Kidney epithelial cell (primary cell): ENCODE data around the gene CDK11B. TPM values are rescaled to one million over a fixed set of nuclear protein-coding genes. Genes with fewer than 3 reads are reported as not detected.

ENCODE experiments used
- DNase-seq: peaks from one replicate; pipeline ENCODE4 v3.0.0-alpha.2; 2010; ENCODE audit warnings: low read depth
- H3K27me3 ChIP-seq: 2 replicates; pipeline ENCODE4 v1.6.0; 2011; ENCODE audit warnings: low read length; ENCODE audit not compliant: control insufficient read depth, insufficient read depth
- H3K36me3 ChIP-seq: 2 replicates; pipeline ENCODE4 v1.5.1; 2011; ENCODE audit warnings: low read length; ENCODE audit not compliant: control insufficient read depth, insufficient read depth
- H3K4me3 ChIP-seq: 2 replicates; pipeline ENCODE4 v1.5.1; 2011; ENCODE audit warnings: low read depth, mild to moderate bottlenecking, control low read depth, low read length
- total RNA-seq: library from RNA; depleted of rRNA; stranded (reverse); fragments of >200 nt; gene quantifications from 2 replicates; pipeline ENCODE4 v1.2.3, GENCODE V29; 2015
- TF ChIP-seq, protein P1 (sequence below): IDR thresholded peaks from 2 replicates; pipeline ENCODE4 v1.5.1; 2011; ENCODE audit warnings: mild to moderate bottlenecking, moderate library complexity, low read length, control low read depth, inconsistent platforms; ENCODE audit not compliant: insufficient read depth, poor library complexity, severe bottlenecking

Gene CDK11B
- total RNA-seq, 1 donor from 2014 or later: 27.0 TPM

DNA sequence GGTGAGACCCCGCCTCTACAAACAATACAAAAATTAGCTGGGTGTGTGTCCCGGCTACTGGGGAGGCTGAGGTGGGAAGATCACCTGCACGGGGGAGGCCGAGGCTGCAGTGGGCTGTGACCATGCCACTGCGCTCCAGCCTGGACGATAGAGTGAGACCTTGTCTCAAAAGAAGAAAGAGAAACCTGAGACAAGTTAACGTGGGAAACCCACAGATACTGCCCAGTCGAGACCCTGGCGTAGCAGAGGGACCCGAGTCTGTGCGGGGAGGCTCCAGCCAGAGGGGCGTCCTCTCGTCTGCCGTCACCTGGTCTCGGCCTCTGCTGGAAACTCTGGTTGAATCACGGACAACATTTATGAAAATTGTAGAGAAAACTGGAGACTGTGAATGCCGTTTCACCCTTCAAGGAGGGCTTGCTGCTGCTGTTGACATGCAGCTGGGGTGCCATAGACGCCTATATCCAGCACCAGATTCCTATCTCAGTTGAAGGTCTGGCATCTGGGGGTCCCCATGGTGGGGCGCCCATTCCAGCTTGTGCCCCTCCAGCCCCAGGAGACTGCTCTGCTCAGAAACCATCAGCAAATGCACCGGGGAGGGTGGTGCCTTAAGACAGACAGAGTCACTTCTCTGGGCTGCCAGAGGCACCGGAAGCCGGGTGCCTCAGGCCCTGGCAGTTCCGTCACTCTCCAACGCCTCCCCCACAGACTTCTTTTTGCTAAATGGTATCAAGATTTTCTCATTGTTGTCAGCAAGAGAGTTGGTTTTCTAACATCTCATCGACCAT, 13.6 kb upstream of the CDK11B start:
- DNase-seq: no peak
- Histone ChIP-seq H3K36me3 (no peaks in the 10 kb centered on the region), H3K27me3 (no peaks in the 10 kb centered on the region), H3K4me3 (no peak overlapping the region)
- TF ChIP-seq, protein P1, sequence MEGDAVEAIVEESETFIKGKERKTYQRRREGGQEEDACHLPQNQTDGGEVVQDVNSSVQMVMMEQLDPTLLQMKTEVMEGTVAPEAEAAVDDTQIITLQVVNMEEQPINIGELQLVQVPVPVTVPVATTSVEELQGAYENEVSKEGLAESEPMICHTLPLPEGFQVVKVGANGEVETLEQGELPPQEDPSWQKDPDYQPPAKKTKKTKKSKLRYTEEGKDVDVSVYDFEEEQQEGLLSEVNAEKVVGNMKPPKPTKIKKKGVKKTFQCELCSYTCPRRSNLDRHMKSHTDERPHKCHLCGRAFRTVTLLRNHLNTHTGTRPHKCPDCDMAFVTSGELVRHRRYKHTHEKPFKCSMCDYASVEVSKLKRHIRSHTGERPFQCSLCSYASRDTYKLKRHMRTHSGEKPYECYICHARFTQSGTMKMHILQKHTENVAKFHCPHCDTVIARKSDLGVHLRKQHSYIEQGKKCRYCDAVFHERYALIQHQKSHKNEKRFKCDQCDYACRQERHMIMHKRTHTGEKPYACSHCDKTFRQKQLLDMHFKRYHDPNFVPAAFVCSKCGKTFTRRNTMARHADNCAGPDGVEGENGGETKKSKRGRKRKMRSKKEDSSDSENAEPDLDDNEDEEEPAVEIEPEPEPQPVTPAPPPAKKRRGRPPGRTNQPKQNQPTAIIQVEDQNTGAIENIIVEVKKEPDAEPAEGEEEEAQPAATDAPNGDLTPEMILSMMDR: no peak

DNA sequence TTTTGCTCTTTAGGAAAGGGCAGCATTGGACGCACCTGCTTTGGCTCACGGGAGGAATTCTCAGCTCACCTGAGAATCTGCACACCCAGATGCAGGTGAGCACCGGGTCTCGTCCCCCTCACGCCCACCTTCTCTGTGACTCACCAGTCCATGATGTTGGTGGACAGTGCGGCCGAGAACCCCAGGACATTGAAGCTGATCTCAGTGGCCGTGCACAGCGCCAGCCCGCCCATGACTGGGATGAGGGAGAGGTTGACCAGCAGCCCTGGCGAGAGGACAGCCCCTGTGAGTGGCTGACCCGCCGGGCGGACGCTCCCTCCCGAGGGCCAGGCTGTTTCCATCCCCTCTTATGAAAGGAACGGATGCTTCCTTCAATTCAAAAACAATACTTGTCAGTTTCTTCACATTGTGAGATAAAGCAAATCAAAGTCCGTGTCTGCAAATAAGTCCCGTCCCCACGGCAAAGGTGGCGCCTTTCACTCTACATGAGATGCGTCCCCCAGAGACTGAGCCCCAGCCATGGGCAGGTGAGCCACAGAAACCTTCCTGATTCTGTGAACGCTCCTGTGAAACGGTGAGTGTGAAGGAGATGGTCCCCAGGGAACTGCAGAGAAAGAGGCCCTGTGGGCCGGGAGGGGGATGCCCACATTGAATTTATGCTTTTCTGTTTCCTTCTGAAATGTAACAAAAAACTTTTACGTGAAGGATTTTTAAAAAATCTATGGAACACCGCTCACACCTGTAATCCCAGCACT, 12.7 kb upstream of the CDK11B start:
- Histone ChIP-seq H3K36me3 (no peaks in the 10 kb centered on the region), H3K27me3 (no peaks in the 10 kb centered on the region), H3K4me3 (no peak overlapping the region)
- no peak for DNase-seq
- TF ChIP-seq, protein P1: no peak

DNA sequence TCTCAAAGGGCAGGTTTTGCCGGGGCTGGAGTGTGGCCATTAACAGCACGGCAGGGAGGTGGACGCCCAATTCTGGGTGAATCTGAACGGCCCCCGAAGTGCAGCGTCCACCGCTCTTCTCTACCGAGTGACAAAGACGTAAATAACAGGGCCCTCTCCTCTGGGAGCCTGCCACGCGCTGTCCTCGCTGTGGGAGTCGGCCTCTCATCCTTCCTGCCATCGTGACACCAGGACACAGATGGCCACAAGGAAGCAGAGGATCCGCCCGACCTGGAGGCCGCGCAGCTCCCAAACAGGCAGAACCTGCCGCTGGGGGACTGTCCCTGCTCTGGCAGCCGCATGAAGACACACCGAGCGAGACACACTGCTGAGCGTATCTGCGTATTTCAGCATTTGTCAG, 12.1 kb upstream of the CDK11B start:
- Histone ChIP-seq H3K36me3 (no peaks in the 10 kb centered on the region), H3K4me3 (no peak overlapping the region), H3K27me3 (no peaks in the 10 kb centered on the region)
- TF ChIP-seq, protein P1: no peak
- DNase-seq: no peak

DNA sequence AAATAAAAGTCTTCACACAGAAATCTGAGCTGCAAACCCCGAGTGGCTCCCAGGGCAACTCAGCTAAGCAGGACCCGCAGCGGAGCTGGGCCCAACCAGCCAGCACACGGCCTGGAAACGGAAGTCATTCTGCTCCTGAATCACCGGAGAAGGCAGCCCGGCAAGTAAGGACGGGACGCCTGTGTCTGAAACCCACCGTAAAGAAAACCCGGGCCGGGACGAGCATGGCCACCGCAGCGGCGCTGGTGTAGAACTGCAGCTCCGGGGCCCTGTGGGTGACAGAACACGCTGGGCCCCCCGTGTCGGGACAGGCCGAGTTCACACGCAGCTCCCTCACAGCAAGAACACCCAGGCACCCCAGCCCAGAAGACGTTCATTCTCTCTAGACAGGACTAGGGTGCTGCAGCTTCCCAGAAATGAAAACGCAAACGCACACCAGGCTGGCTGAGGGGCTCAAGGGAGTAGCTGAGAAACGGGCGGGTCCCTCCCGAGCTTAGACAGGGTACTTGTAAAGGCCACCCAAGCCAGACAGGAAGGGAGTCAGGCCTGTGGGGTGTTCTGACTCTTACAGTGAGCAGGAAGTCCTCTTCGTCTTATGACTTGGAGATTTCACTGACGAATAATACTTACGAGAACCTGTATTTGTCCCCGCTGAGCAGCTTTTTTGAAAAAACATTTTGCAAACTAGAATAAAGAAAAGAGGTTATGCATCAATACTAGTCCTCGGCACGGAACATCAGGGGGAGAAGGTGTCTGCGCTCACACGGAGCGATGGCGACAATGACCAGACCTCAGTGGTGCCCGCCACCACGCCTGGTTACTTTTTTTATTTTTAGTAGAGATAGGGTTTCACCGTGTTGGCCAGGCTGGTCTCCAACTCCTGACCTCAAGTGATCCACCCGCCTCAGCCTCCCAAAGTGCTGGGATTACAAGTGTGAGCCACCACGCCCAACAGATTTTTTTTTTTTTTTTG, 10.9 kb upstream of the CDK11B start:
- peaks cover 2% of the 10 kb centered on the region for H3K36me3 ChIP-seq
- H3K4me3 ChIP-seq: no peak overlapping the region
- DNase-seq: no peak
- TF ChIP-seq, protein P1: no peak
- H3K27me3 ChIP-seq: no peaks in the 10 kb centered on the region

DNA sequence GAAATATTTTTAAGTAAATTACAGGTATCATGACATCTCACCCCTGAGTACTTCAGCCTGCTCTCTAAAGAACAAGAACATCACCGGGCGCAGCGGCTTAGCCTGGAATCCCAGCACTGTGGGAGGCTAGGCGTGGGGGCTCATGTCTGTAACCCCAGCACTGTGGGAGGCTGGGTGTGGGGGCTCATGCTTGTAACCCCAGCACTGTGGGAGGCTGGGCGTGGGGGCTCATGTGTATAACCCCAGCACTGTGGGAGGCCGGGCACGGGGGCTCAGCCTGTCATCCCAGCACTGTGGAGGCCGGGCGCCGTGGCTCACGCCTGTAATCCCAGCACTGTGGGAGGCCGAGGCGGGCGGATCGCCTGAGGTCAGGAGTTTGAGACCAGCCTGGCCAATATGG, 7.7 kb upstream of the CDK11B start:
- Histone ChIP-seq H3K4me3 (no peak overlapping the region), H3K36me3 (peaks cover 2% of the 10 kb centered on the region), H3K27me3 (no peaks in the 10 kb centered on the region)
- no peak for DNase-seq
- TF ChIP-seq, protein P1: no peak
